Stromal cell of bone marrow (primary cell): ENCODE results near the gene RNF215.

Source experiments
- DNase-seq: peaks from one replicate; pipeline ENCODE4 v3.0.0-alpha.2; 2012; ENCODE audit warnings: low read depth

Gene RNF215

GRCh38 chr22:30386960-30387827 is at the start of gene RNF215:
Gene RNF215 (minus strand): TSS chr22:30387411. CDS start chr22:30387313, 98 bp downstream.
- peak; percentile 54 for DNase-seq

- DNase-seq = no peak
Measured at GRCh38 chr22:30436196-30436595, 49.0 kb upstream of the RNF215 start.

- DNase-seq = no peak
Measured at GRCh38 chr22:30435674-30436126, 48.5 kb upstream of the RNF215 start.

- no peak for DNase-seq
Measured at GRCh38 chr22:30434843-30435242, 47.6 kb upstream of the RNF215 start.

- DNase-seq = no peak
Measured at GRCh38 chr22:30433773-30434172, 46.6 kb upstream of the RNF215 start.

GRCh38 chr22:30433227-30433626 is 46.0 kb upstream of the RNF215 start:
- DNase-seq = no peak

- DNase-seq = no peak
Measured at GRCh38 chr22:30432520-30432919, 45.3 kb upstream of the RNF215 start.

GRCh38 chr22:30432096-30432495 is 44.9 kb upstream of the RNF215 start:
- no peak for DNase-seq

- no peak for DNase-seq
Measured at GRCh38 chr22:30430933-30431332, 43.7 kb upstream of the RNF215 start.

- no peak for DNase-seq
Measured at GRCh38 chr22:30429887-30430286, 42.7 kb upstream of the RNF215 start.

GRCh38 chr22:30427871-30428270 is 40.7 kb upstream of the RNF215 start:
- no peak for DNase-seq

- peak; percentile 63 for DNase-seq
Measured at GRCh38 chr22:30426388-30427353, 39.5 kb upstream of the RNF215 start.

- DNase-seq = no peak
Measured at GRCh38 chr22:30425616-30426387, 38.6 kb upstream of the RNF215 start, which contains the start of gene MTFP1. Gene MTFP1 (plus strand): TSS chr22:30425768. CDS start chr22:30425880, 112 bp downstream.

- DNase-seq = no peak
Measured at GRCh38 chr22:30425327-30425615, 38.1 kb upstream of the RNF215 start.

- DNase-seq = no peak
Measured at GRCh38 chr22:30424534-30425326, 37.5 kb upstream of the RNF215 start.

- peak; percentile 99 for DNase-seq
Measured at GRCh38 chr22:30423959-30424533, 36.8 kb upstream of the RNF215 start.

GRCh38 chr22:30423301-30423958 is 36.2 kb upstream of the RNF215 start:
- no peak for DNase-seq

GRCh38 chr22:30422481-30423300 is 35.5 kb upstream of the RNF215 start:
- peak; percentile 96 for DNase-seq
